Esophagus muscularis mucosa (tissue), 4 donors: ENCODE measurements around the gene CPED1.

ENCODE experiments used
- CTCF ChIP-seq, 3 experiments: fragments of 200-600 bp in 2 of 3; fragments of 450-650 bp in 1 of 3; sonication (generic) in 2 of 3; IDR thresholded peaks; one replicate each; pipeline ENCODE4 v1.5.1; 2017 to 2019; ENCODE audit warnings: antibody characterized with exemption in 3 of 3, mild to moderate bottlenecking in 2 of 3, moderate library complexity in 1 of 3
- EP300 ChIP-seq: sonication (generic); formaldehyde crosslinking; IDR thresholded peaks from one replicate; pipeline ENCODE4 v1.6.1; 2017; ENCODE audit warnings: antibody characterized with exemption
- POLR2A ChIP-seq: fragments of 450-650 bp; IDR thresholded peaks from one replicate; pipeline ENCODE4 v1.6.1; 2017; ENCODE audit warnings: antibody characterized with exemption, moderate library complexity, mild to moderate bottlenecking, low read depth
- POLR2AphosphoS5 ChIP-seq, 2 donors: sonication (generic); formaldehyde crosslinking; IDR thresholded peaks; one replicate each; pipeline ENCODE4 v1.6.1; 2017; ENCODE audit warnings: antibody characterized with exemption in 2 of 2

GRCh38 chr7:121286742-121287734 lies 298.5 kb downstream of the CPED1 start:
- TF ChIP-seq CTCF (IDR thresholded peaks at IDR 0.05) (no peak), EP300 (no peak), POLR2AphosphoS5 (IDR thresholded peaks at IDR 0.05) (no peak), POLR2A (no peak)
